VCaP (cell line): ENCODE data around the gene KDM4C.

ENCODE experiments used
- H3K27ac ChIP-seq: fragments of 450-650 bp; 2 replicates; pipeline ENCODE4 v1.5.1; 2017
- TF ChIP-seq, protein P1 (sequence below): fragments of 450-650 bp; conservative IDR thresholded peaks from 2 replicates; pipeline ENCODE4 v1.5.1; 2017; ENCODE audit warnings: mild to moderate bottlenecking, moderate library complexity

The KDM4C gene

DNA sequence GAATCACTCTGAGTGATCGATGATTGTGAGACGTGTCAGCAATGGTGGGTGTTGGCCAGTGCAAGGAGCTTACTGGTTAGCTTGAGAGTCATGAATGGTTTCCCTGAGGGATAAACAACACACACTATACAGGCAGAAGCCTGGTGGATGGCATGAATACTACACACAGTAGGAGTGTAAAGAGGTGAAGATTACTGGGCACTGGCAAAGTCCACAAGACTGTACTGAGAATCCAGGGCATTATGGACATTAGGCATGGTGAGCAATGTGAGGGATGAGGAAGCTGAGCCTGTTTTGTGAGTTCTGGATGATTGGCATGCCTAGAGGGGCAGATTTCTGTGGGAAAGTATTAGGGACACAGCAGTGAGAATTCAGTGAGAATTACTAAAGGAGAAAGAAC lies 71.3 kb downstream of the KDM4C start:
- TF ChIP-seq, protein P1, sequence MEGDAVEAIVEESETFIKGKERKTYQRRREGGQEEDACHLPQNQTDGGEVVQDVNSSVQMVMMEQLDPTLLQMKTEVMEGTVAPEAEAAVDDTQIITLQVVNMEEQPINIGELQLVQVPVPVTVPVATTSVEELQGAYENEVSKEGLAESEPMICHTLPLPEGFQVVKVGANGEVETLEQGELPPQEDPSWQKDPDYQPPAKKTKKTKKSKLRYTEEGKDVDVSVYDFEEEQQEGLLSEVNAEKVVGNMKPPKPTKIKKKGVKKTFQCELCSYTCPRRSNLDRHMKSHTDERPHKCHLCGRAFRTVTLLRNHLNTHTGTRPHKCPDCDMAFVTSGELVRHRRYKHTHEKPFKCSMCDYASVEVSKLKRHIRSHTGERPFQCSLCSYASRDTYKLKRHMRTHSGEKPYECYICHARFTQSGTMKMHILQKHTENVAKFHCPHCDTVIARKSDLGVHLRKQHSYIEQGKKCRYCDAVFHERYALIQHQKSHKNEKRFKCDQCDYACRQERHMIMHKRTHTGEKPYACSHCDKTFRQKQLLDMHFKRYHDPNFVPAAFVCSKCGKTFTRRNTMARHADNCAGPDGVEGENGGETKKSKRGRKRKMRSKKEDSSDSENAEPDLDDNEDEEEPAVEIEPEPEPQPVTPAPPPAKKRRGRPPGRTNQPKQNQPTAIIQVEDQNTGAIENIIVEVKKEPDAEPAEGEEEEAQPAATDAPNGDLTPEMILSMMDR: no peak
- H3K27ac ChIP-seq: no peak overlapping the region

DNA sequence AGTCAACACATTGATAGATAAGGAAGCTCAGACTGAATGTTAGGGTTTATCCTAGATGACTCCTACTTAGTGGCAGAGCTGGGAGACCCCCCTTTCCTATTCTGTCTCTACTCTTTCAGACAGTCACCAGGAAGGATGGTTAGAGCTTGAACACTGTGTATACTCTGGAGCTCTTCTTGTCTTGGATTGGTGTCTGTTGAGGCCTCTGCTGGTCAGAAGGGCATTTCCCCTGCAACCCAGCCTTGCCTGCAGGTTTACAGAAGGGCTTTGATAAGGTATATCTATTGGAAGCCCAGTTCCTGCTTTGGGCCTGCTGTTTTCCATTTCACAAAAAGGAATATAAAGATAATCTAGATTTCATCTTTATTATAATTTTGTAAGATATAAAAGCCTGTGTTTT lies 71.8 kb downstream of the KDM4C start:
- TF ChIP-seq, protein P1: no peak
- H3K27ac ChIP-seq: no peak overlapping the region

DNA sequence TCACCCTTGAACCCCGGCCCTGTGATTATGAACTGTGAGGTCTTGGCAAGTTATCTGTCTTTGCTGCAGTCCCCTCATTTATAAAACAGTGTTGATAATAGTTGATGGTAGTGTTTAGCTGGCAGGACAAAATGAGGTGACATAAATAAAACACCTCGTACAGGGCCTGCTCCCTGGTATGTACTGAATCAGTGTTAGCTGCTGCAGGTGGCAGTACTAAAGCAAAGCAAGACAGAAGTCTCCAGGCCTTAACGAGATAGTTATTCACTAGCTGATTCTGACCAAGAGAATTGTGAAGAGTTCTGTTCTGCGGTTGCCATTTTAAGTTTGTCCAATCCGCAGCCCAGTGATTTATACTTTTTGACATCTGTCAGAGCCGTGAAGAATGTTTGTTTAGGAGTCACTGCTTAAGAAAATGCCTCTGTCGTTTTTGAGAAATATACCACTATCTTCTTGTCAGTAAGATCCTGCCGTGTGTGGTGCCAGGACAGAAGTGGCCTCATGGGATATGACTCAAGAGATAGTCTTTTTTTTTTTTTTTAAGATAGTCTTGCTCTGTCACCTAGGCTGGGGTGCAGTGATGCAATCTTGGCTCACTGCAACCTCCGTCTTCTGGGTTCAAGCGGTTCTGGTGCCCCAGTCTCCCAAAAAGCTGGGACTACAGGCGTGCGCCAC lies 75.9 kb downstream of the KDM4C start:
- H3K27ac ChIP-seq: no peak overlapping the region
- TF ChIP-seq, protein P1: no peak

DNA sequence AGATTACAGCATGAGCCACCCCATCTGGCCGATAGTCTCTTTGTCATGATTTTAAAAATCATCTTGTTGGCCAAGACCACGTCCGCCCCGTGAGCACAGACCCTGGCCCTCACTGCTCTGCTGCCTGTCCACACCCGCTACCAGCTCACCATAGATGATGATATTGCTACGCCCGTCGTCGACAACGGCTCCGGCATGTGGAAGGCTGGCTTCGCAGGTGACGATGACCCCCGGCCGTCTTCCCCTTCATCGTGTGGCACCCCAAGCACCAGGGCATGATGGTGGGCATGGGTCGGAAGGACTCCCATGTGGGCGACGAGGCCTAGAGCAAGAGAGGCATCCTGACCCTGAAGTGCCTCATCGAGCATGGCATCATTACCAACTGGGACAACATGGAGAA lies 76.5 kb downstream of the KDM4C start:
- no peak overlapping the region for H3K27ac ChIP-seq
- TF ChIP-seq, protein P1: no peak

DNA sequence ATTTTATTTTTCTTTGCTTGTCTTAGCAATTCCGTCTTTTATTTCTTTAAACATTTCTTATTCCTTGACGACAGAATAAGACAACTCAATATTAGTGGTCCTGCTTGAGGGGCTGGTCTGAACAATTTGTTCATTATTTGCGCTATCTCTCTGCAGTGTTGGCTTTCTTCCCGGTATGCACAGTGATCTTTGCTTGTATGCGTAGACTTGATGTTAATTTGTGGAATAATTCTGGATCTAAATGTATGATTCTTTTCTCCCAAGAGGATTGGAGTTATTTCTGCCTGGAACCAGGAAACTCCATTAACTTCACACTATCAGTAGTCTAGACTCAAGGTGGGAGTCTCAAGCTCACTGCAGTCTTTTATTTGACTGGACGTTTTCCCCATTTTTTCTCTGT lies 80.4 kb downstream of the KDM4C start:
- TF ChIP-seq, protein P1: no peak
- H3K27ac ChIP-seq: no peak overlapping the region

DNA sequence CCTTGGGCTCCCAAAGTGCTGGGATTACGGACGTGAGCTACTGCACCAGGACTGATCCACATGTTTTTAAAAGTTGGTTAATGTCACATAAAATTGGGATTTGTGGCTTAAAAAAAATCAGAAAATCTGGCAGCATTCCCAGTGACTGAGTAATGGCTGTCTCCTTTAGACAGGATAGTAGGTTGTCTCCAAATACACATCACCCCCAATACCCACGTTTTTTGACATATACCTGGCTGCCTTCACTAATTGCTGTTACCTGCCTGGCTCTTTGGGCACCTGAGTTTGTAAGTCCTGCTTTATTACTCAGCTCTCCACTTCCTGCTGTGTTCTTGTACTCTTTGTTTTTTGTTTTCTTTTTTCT lies 84.8 kb downstream of the KDM4C start:
- H3K27ac ChIP-seq: no peak overlapping the region
- TF ChIP-seq, protein P1: no peak

DNA sequence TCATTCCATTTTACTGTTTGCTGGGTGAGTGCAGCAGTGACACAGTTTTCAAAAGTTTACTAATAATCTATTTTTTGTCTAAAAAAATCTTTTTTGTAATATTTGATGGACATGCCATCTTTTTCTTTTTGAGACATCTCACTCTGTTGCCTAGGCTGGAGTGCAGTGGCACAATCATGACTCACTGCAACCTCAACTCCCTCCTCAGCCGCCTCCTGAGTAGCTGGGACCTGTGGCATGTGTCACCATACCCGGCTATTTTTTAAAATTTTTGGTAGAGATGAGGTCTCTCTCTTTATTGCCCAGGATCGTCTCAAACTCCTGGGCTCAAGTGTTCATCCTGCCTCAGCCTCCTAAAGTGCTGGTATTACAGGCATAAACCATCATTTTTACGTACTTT lies 86.0 kb downstream of the KDM4C start:
- H3K27ac ChIP-seq: no peak overlapping the region
- TF ChIP-seq, protein P1: no peak
